Central memory CD4-positive, alpha-beta T cell (primary cell): Measurements from ENCODE around the gene DVL3.

ENCODE experiments used
- DNase-seq: peaks from one replicate; pipeline ENCODE4 v3.0.0; 2022

The DVL3 gene

GRCh38 chr3:184211718-184212117, 56.5 kb downstream of the DVL3 start:
- DNase-seq: no peak

GRCh38 chr3:184218814-184219213, 63.6 kb downstream of the DVL3 start:
- DNase-seq: no peak

GRCh38 chr3:184222521-184222920, 67.3 kb downstream of the DVL3 start:
- no peak for DNase-seq
